ENCODE data around the gene BCAS3.

BCAS3 gene

DNA sequence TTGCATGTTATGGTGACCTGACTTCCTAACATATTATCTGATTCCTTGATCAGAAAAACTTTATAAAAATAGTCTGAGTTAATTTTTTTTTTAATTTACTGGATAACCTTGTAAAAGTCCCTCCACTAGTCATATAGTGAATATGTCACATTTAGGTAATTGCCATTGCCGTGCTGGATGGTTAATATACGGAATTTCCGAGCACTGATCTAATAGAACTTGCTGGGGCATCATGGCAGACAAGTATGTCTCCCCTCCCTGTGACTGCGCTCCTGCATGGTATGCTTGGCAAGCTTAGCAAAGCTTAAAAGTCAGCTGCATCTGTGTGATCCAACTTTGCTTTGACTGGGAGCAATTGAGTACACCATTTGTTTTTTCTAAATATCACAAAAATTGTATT, 482.6 kb downstream of the BCAS3 start:
- no peak for DNase-seq (ENCODE audit: low read depth)

- DNase-seq (ENCODE audit: low read depth) = no peak
These were observed 483.3 kb downstream of the BCAS3 start for GRCh38 chr17:61160789-61161445.

DNA sequence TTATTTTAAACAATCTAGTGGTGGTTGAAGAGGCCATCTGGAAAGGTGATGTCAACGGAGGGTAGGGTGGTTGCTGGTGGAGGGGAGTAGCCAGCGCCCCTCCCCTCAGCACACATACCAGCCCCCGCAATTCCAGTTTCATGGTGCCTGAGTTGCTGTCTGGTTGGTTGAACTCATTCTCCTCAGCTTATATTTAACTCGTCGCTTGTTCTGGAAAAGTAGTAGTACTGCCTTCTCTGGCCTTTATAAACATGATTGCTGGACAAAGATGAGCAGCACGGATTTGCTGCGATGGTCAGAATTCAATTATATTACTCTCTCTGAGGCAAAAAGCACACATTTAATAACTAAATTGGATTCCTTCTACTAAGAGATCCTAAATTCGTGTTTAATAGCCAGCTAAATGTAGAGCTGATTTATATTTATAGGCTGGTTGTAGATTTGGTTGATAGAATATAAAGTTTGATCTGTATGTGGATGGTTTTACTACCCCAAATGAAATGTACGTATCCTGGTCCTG, 484.0 kb downstream of the BCAS3 start:
- DNase-seq (ENCODE audit: low read depth) = no peak

DNA sequence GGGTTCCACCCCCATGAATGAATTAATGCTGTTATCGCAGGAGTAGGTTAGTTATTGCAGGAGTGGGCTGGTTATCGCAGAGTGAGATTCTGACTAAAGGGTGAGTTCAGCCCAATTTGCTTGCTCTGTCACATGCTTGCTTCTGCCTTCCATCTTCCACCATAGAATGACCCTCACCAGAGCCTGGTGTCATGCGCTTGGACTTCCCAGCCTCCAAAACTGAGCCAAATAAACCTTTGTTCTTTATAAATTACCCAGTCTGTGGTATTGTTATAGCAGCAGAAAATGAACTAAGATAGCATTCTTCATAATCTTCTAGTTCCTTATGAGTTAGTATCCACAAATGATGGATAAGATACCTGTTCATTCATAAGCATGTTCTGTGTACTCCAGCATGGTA, 486.9 kb downstream of the BCAS3 start:
- DNase-seq (ENCODE audit: low read depth) = no peak

- DNase-seq (ENCODE audit: low read depth) = no peak
These were observed 489.4 kb downstream of the BCAS3 start for GRCh38 chr17:61167075-61167474.

DNA sequence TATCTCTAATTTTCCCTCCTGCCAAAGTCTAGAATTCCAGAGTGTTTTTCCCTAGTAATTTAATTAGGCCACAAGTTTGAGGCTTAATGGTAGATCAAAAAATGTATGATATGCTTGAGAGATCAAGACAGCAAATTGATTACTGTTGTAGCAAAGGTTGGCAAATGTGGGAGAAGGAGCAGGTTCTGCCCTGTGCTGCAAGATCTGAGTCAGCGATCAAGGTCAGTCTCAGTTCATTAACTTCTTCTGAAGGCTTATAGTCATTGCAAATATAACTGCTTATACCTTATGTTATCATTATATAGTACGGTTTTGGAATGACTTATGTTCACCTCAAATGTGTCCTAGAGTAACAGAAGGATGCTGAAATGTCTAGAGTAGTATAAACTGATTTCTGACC, 490.9 kb downstream of the BCAS3 start:
- no peak for DNase-seq (ENCODE audit: low read depth)

- DNase-seq (ENCODE audit: low read depth) = no peak
These were observed 496.7 kb downstream of the BCAS3 start for GRCh38 chr17:61174310-61174709.

DNA sequence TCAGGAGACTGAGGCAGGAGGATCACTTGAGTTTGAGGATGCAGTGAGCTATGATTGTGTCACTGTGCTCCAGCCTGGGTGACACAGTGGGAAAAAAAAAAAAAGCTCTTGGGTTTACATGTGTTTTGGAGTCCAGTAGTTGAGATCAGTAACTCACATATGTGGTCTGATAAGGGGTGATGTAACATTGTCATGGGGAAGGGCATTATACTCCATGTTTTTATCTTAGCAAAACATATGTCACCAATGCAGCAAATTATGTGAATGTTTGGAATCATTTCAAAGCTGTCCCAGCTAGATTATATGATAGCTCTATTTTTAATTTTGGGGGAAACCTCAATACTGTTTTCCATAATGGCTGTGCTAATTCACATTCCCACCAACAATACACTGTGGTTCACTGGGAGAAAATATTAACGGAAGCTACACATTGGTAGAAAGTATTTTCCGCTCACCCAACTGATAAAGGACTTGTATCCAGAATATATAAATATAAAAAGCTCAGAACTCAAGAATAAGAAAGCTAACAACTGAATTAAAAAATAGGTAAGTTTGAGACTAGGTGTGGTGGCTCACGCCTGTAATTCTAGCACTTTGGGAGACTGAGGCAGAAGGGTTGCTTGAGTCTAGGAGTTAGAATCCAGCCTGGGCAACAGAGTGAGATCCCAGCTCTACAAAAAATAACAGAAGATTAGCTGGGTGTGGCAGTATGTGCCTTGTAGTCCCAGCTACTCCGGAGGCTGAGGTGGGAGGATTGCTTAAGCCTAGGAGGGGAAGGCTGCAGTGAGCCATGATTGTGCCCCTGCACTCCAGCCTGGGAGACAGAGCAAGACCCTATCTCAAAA, 497.9 kb downstream of the BCAS3 start:
- no peak for DNase-seq (ENCODE audit: low read depth)

DNA sequence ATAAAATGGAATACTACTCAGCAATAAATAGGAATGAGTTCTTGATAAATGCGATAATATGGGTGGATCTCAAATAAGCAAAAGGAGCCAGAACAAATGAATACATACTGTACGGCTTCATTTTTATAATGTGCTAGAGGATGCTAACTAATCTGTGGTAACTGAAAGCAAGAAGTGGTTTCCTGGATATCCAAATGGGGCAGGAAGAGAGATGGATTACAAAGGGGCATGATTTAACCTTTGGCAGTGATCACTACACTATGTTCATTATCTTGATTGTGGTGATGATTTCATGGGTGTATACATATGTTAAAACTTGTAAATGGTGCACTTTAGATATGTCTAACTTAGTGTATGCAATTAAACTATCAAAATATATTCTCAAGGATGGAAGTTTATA, 499.7 kb downstream of the BCAS3 start:
- DNase-seq (ENCODE audit: low read depth) = no peak

DNA sequence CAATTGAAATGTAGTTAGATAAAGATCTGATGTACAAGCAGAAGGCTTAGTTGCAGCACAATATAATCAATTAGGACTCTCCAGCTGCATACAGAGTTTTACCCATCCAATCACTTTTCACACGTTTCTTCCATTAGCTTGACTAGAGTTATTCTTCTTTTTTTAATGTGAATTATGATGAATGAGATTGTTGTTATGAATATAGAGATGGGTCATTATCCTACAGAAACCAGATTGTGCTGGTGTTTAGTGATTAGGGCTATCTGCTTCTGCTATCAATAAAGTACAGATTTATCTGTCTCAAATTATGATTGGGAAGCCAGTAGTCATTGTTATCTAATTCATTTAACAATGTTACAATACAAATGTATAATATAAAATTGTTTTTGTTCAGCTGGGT, 500.6 kb downstream of the BCAS3 start:
- DNase-seq (ENCODE audit: low read depth) = no peak

DNA sequence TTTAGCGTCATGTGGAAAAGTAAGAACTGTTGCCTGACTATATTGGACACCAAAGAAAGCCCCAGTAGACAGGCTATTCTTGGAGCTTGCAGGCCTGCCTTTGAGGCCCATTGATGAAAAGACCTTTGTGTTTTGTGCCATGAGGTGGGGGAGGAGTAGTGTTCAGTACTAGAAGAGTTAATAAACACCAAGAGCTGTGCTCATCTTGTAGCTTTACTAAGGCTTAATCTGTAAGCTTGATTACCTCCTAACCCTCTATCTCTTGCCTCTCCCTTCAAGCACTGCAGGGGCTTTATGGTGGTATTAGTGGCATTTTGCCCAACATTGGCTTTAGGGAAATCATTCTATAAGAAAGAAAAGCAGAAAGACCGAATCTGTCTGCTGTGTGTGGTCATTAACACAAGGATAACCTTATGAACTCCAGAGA, 501.7 kb downstream of the BCAS3 start:
- DNase-seq (ENCODE audit: low read depth) = no peak

GRCh38 chr17:61183793-61184192, 506.1 kb downstream of the BCAS3 start:
- DNase-seq (ENCODE audit: low read depth) = no peak

DNA sequence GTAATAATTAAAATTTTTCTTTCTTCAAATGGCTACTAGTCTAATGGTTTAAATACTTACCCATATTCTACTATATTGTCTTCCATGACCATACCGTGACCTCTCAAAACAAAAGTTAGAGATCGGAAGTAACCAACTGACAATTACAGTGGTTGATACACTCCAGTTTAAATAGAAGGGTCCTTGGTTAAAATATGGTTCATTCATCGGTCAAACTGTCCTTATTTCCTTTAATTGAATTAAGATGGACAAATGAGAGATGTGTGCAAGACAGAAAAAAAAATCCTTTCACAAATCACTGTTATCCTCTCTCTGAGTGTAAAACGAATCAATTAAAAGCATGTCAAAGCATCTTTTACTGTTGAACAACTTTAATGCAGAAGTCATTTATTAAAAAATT, 507.7 kb downstream of the BCAS3 start:
- DNase-seq (ENCODE audit: low read depth) = no peak

DNA sequence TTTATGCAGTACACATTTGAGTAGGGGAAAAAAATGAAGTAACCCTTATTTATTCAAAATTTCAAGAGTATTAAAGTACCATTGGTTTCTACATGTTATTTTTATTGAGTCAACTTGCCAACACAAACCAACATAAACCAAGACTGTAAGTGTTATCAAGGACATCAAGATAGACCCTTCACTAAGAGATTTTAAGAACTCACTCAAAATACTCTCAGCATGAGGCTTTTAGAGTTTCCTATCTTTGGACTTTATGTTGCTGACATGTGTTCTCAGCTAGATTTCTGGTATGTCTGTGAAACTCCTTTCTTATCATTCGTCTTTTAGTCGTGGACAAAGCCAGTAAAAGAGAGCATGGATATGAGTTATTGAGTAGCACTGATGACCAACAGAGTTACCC, 509.4 kb downstream of the BCAS3 start:
- DNase-seq (ENCODE audit: low read depth) = no peak

DNA sequence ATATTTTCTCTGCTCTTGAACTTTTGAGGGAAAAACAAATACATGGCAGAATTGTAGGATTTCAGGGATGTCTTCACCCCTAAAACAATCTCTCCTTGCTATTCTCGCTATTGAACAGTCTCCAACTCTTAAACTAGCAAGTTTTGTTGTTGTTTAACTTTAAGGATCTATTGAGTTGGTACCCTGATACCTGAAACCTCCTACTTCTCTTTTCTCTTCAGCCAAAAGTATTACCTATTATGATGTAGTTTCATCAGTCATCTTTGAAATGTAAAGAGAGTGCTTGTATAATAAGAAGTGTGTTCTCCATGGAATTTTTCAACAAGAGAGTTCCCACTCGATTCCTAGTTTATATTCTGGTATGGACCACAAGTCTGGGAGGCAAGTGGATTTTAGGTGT, 510.4 kb downstream of the BCAS3 start:
- DNase-seq (ENCODE audit: low read depth) = no peak

DNA sequence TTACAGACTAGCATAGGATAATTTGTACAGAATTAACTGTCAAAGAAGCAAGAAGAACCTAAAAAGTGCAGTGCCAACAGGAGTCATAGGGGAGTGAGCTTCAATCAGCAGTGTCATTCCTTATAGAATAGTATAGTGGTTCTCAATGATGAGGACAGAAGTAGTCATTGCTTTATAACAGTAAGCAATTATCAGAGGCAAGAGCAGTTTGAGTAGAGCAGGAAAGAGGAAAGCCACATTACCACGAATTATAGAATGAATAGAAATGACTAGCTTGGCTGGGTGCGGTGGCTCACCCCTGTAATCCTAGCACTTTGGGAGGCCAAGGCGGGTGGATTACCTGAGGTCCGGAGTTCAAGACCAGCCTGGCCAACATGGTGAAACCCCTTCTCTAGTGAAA, 512.3 kb downstream of the BCAS3 start:
- no peak for DNase-seq (ENCODE audit: low read depth)

- no peak for DNase-seq (ENCODE audit: low read depth)
These were observed 518.7 kb downstream of the BCAS3 start for GRCh38 chr17:61196302-61196704.

DNA sequence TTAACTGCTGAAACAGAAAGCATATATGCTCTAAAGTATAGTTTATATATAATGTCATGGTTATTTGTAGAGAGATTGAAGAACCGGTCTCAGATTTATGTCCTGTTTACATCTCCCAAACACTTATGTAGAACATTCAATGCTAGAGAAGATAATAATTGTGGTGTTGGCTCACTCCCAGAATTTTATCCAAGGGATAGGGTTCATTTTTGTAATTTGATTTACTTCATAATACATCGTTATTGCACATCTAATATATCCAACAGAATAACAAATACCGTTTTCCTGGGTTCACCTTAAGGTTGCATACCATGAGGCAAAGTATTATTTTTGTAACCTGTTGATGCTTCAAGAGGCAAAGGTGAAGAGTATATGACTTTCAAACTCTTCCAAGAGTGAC, 519.1 kb downstream of the BCAS3 start:
- no peak for DNase-seq (ENCODE audit: low read depth)

GRCh38 chr17:61199431-61200338, 522.0 kb downstream of the BCAS3 start:
- DNase-seq (ENCODE audit: low read depth) = no peak

GRCh38 chr17:61200339-61200715, 522.7 kb downstream of the BCAS3 start:
- no peak for DNase-seq (ENCODE audit: low read depth)

DNA sequence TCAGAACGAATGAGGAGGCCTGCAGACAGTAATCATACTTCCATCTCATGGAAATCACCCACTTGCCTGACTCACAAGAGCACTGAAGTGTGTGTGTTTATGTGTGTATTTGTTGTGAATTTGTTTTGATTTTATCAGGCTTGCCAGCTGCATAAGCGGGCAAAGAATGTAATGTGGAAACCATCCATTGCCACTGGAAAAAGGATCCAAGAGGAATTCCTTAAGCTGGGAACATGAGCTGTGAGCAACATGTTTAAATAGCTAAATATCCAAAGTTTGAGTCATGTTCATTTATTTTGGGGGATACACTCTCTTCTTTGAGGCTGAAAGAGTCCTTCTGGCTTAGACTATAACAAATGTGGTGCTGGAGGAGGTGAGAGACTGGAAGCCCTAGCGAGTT, 523.6 kb downstream of the BCAS3 start:
- no peak for DNase-seq (ENCODE audit: low read depth)

DNA sequence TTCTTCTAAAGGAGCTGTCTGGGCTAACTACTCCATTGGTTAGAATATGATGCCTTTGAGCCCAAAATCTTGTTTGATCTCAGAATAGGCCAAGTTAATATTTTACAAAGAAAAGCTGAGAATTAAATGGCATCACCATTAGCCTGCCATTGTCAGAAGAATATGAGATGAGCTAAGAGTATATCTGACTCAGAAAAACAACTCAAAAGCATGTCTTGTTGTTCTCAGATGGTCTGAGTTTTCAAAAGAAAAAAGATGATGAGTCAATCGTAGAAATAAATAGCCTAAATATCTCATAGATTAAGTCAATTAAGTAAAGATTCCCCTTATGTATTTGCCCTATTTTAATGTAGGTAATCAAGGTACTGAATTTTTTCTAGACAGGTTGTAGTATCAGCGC, 524.9 kb downstream of the BCAS3 start:
- DNase-seq (ENCODE audit: low read depth) = no peak

Data from activated T-helper 9 cell treated with anti-CD3 and anti-CD28 coated beads, Interleukin-2, amount 50 U/mL, for 16 hours (primary cell).